ENCODE data around the gene MTG2. TPM values are rescaled to one million over a fixed set of nuclear protein-coding genes. Genes with fewer than 3 reads are reported as not detected.

MTG2 gene
- total RNA-seq, 1 donor from 2014 or later: 20.2 TPM

DNA sequence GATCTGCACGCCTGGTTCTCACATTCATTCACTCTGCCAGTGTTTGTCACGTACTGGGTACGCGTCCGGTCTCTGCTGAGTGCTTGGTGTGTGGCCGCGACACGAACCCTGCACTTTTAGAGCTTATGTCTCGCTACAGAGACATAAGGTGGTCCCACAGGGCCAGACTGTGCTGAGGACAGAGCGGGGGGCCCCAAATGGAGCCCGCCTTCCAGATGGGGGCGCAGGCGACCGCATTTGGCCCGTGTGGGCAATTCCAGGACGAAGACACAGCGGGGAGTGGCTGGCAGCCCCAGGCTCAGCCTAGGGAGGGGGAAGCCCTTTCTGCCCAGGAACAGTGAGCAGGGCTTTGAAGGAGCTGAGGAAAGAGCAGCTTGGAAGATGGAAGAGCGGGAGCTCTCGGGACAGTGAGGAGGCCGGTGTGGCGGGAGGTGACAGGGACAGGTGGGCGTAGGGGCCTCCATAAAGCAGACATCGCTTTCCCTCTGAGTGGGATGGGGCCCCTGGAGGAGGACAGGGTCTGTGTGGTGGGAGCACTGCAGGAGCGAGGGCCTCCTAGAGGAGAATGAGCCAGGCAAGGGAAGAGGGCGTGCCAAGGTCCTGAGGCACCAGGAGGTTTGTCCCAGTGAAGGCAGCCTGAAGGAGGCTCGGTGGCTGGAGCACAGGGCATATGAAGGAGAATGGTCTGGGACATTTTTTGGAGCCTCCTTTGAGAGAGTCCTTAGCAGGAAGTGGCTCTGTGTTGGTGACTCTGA, 7.8 kb upstream of the MTG2 start:
- peaks cover 6% of the 10 kb centered on the region for H3K27me3 Mint-ChIP-seq (ENCODE audit: unreplicated experiment)
- H3K4me3 Mint-ChIP-seq (ENCODE audit: unreplicated experiment): peak overlapping the region; percentile 54
- peak overlapping the region; percentile 36 for H3K27ac Mint-ChIP-seq (ENCODE audit: unreplicated experiment)
- TF ChIP-seq CTCF (IDR thresholded peaks at IDR 0.05; ENCODE audit: unreplicated experiment): no peak
- no peak for DNase-seq (ENCODE audit: low spot score)
- H3K9me3 Mint-ChIP-seq (ENCODE audit: unreplicated experiment): no peaks in the 10 kb centered on the region
- H3K36me3 Mint-ChIP-seq (ENCODE audit: low read depth, unreplicated experiment): peaks cover 21% of the 10 kb centered on the region
- H3K4me1 Mint-ChIP-seq (ENCODE audit: unreplicated experiment): peaks cover 5% of the 10 kb centered on the region

DNA sequence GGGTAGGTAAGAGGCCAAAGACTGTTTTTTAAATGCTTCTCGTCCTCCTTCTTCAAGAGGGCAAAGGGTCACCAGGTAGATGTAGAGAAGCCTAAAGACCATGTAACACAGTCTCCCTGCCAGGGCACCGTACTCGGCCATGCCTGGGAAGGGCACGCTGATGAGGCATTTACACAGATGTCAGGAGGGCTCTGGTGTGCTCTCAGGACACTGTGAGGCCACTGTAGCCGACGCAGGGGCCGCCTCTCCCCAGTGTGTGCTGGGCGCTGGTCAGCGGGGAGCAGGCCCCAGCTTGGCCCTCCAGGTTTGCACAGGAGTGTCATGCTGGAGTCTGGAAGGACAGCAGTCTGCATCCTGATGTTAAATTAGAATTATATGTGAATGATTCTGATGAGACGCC, 7.1 kb upstream of the MTG2 start:
- peaks cover 6% of the 10 kb centered on the region for H3K27me3 Mint-ChIP-seq (ENCODE audit: unreplicated experiment)
- H3K9me3 Mint-ChIP-seq (ENCODE audit: unreplicated experiment): no peaks in the 10 kb centered on the region
- H3K36me3 Mint-ChIP-seq (ENCODE audit: low read depth, unreplicated experiment): peaks cover 21% of the 10 kb centered on the region
- H3K4me3 Mint-ChIP-seq (ENCODE audit: unreplicated experiment): no peak overlapping the region
- H3K4me1 Mint-ChIP-seq (ENCODE audit: unreplicated experiment): peaks cover 5% of the 10 kb centered on the region
- no peak overlapping the region for H3K27ac Mint-ChIP-seq (ENCODE audit: unreplicated experiment)
- no peak for TF ChIP-seq CTCF (IDR thresholded peaks at IDR 0.05; ENCODE audit: unreplicated experiment)
- no peak for DNase-seq (ENCODE audit: low spot score)

DNA sequence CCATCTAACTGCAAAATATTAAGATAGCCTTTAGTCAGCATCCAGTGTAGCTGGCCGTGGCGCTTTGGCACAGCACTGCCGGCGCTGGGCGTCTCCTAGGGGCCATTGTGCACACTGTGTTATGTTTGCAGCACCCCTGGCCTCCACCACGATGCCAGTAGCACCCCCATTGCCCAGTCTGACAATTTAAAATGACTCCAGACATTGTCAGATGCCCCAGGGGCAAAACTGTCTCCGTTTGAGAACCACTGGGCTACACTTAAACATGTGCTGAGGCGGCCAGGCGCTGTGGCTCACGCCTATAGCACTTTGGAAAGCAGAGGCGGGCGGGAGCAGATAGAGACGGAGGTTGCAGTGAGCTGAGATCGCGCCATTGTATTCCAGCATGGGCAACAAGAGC, 6.0 kb upstream of the MTG2 start:
- H3K36me3 Mint-ChIP-seq (ENCODE audit: low read depth, unreplicated experiment): peaks cover 21% of the 10 kb centered on the region
- H3K4me1 Mint-ChIP-seq (ENCODE audit: unreplicated experiment): no peaks in the 10 kb centered on the region
- peaks cover 6% of the 10 kb centered on the region for H3K27me3 Mint-ChIP-seq (ENCODE audit: unreplicated experiment)
- no peak for TF ChIP-seq CTCF (IDR thresholded peaks at IDR 0.05; ENCODE audit: unreplicated experiment)
- H3K27ac Mint-ChIP-seq (ENCODE audit: unreplicated experiment): no peak overlapping the region
- no peak for DNase-seq (ENCODE audit: low spot score)
- H3K4me3 Mint-ChIP-seq (ENCODE audit: unreplicated experiment): no peak overlapping the region
- H3K9me3 Mint-ChIP-seq (ENCODE audit: unreplicated experiment): no peaks in the 10 kb centered on the region

DNA sequence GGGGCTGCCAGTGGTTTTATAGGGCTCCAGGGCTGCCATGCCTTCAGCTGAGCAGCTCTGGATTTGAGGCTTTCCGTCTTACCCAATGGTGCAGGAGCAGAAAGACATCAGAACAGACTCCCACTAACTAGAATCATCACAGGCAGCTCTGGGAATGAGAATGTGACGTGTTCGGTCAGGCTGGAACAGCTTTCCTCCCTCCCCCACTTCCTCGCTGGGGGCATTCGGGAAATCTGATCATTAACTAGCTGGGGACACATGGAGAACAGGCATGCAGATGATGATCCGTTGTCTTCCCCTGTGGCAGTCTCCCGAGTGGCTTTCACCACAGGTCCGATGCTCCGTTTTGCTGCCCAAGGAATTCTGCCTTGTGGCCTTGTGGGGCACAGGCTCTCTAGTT, 5.5 kb upstream of the MTG2 start:
- no peaks in the 10 kb centered on the region for H3K4me1 Mint-ChIP-seq (ENCODE audit: unreplicated experiment)
- no peak for DNase-seq (ENCODE audit: low spot score)
- peaks cover 7% of the 10 kb centered on the region for H3K27me3 Mint-ChIP-seq (ENCODE audit: unreplicated experiment)
- H3K36me3 Mint-ChIP-seq (ENCODE audit: low read depth, unreplicated experiment): peaks cover 22% of the 10 kb centered on the region
- no peak overlapping the region for H3K27ac Mint-ChIP-seq (ENCODE audit: unreplicated experiment)
- no peak for TF ChIP-seq CTCF (IDR thresholded peaks at IDR 0.05; ENCODE audit: unreplicated experiment)
- H3K4me3 Mint-ChIP-seq (ENCODE audit: unreplicated experiment): no peak overlapping the region
- H3K9me3 Mint-ChIP-seq (ENCODE audit: unreplicated experiment): no peaks in the 10 kb centered on the region

GRCh38 chr20:62178316-62179161, 4.3 kb upstream of the MTG2 start:
- H3K9me3 Mint-ChIP-seq (ENCODE audit: unreplicated experiment): no peaks in the 10 kb centered on the region
- no peak overlapping the region for H3K4me3 Mint-ChIP-seq (ENCODE audit: unreplicated experiment)
- no peak for TF ChIP-seq CTCF (IDR thresholded peaks at IDR 0.05; ENCODE audit: unreplicated experiment)
- no peaks in the 10 kb centered on the region for H3K4me1 Mint-ChIP-seq (ENCODE audit: unreplicated experiment)
- peaks cover 8% of the 10 kb centered on the region for H3K27me3 Mint-ChIP-seq (ENCODE audit: unreplicated experiment)
- H3K36me3 Mint-ChIP-seq (ENCODE audit: low read depth, unreplicated experiment): peaks cover 26% of the 10 kb centered on the region
- DNase-seq (ENCODE audit: low spot score): no peak
- no peak overlapping the region for H3K27ac Mint-ChIP-seq (ENCODE audit: unreplicated experiment)

All from endothelial cell (in vitro differentiated cells).